H1 (cell line): Measurements from ENCODE around the gene STK32C. TPM values are rescaled to one million over a fixed set of nuclear protein-coding genes. Genes with fewer than 3 reads are reported as not detected.

ENCODE experiments used
- CTCF ChIA-PET: fragments of 300-600 bp; sonication (Branson Sonifier 250); formaldehyde crosslinking; loops from one replicate; lab custom pipeline; 2021; ENCODE audit not compliant: partially characterized antibody; lab: Charles Lee
- POLR2A ChIA-PET: fragments of 300-600 bp; sonication (Branson Sonifier 250); formaldehyde crosslinking; loops from one replicate; lab custom pipeline; 2021; ENCODE audit warnings: inconsistent platforms; ENCODE audit not compliant: partially characterized antibody; lab: Charles Lee
- DNase-seq, 2 experiments: peaks; one replicate each; pipeline versions ENCODE4 v3.0.0 to v3.0.0-alpha.2; 2010 to 2022; ENCODE audit warnings: low spot score in 2 of 2, low read depth in 1 of 2, mixed read lengths in 1 of 2
- FAIRE-seq: peaks from 2 replicates; lab custom pipeline; 2011; peaks lifted over from hg19 to GRCh38; lab: Jason Lieb, UNC
- H2AFZ ChIP-seq: 2 replicates; pipeline ENCODE4 v1.8.1; 2012; ENCODE audit warnings: low read length, inconsistent platforms
- H2AK5ac ChIP-seq: 2 replicates; pipeline ENCODE4 v1.6.1; 2013; ENCODE audit warnings: low read depth, low read length
- H2BK120ac ChIP-seq: replicated peaks from 2 replicates; pipeline ENCODE3; 2013; ENCODE audit warnings: low read depth, low read length, inconsistent platforms
- H2BK12ac ChIP-seq: 2 replicates; pipeline ENCODE4 v1.6.1; 2013; ENCODE audit warnings: low read depth, low read length
- H2BK15ac ChIP-seq: 2 replicates; pipeline ENCODE4 v1.6.1; 2013; ENCODE audit warnings: low read length
- H2BK20ac ChIP-seq: 2 replicates; pipeline ENCODE4 v1.6.1; 2013; ENCODE audit warnings: low read length
- H2BK5ac ChIP-seq: 2 replicates; pipeline ENCODE4 v1.6.1; 2013; ENCODE audit warnings: low read depth, low read length
- H3K14ac ChIP-seq: 2 replicates; pipeline ENCODE4 v1.6.1; 2013; ENCODE audit warnings: inconsistent platforms; ENCODE audit not compliant: insufficient read length
- H3K18ac ChIP-seq: 2 replicates; pipeline ENCODE4 v1.6.1; 2013; ENCODE audit warnings: low read length; ENCODE audit errors: extremely low read depth
- H3K23ac ChIP-seq: 2 replicates; pipeline ENCODE4 v1.6.1; 2013; ENCODE audit warnings: inconsistent platforms; ENCODE audit not compliant: insufficient read length
- H3K23me2 ChIP-seq: 2 replicates; pipeline ENCODE4 v1.6.1; 2013; ENCODE audit warnings: low read depth, low read length
- H3K27ac ChIP-seq: 2 replicates; pipeline ENCODE4 v1.6.1; 2011; ENCODE audit warnings: low read depth, low read length, inconsistent platforms
- H3K27me3 ChIP-seq, 4 experiments: replicated peaks in 1 of 4; 1 replicate in 1 of 4; 2 replicates in 3 of 4; pipeline versions ENCODE4 v1.6.1 to v1.8.1; 2011 to 2013; ENCODE audit warnings: low read length in 3 of 4, mild to moderate bottlenecking in 3 of 4, inconsistent platforms in 2 of 4, mixed read lengths in 2 of 4, moderate library complexity in 1 of 4; ENCODE audit not compliant: control insufficient read depth in 3 of 4, insufficient read depth in 3 of 4; ENCODE audit errors: extremely low read depth in 1 of 4
- H3K36me3 ChIP-seq, 4 experiments: 2 replicates each; pipeline versions ENCODE4 v1.6.1 to v1.8.1; 2011 to 2013; ENCODE audit warnings: mild to moderate bottlenecking in 4 of 4, low read length in 3 of 4, moderate library complexity in 2 of 4, control low read depth in 1 of 4, inconsistent platforms in 1 of 4; ENCODE audit not compliant: insufficient read depth in 4 of 4, control insufficient read depth in 2 of 4
- H3K4ac ChIP-seq: replicated peaks from 2 replicates; pipeline ENCODE3; 2013; ENCODE audit warnings: low read length, low read depth, mixed read lengths, inconsistent platforms; ENCODE audit not compliant: insufficient read length
- H3K4me1 ChIP-seq, 4 experiments: replicated peaks in 1 of 4; 1 replicate in 1 of 4; 2 replicates in 3 of 4; pipeline versions ENCODE4 v1.6.1 to v1.8.1; 2011 to 2013; ENCODE audit warnings: low read length in 3 of 4, inconsistent platforms in 2 of 4, mixed read lengths in 1 of 4; ENCODE audit not compliant: insufficient read depth in 4 of 4, control insufficient read depth in 3 of 4
- H3K4me2 ChIP-seq, 2 experiments: 2 replicates each; pipeline versions ENCODE4 v1.6.1 to v1.8.1; 2011 to 2013; ENCODE audit warnings: low read depth in 2 of 2, low read length in 2 of 2, control low read depth in 1 of 2, inconsistent platforms in 1 of 2, mild to moderate bottlenecking in 1 of 2; ENCODE audit not compliant: insufficient read depth in 1 of 2
- H3K4me3 ChIP-seq, 4 experiments: fragments of 200-600, 300-600 bp in 1 of 4; sonication (generic), shearing (Covaris generic), sonication (Bioruptor Twin) in 1 of 4; 2 replicates each; pipeline versions ENCODE4 v1.5.1 to v1.8.1; 2011 to 2016; ENCODE audit warnings: low read length in 4 of 4, low read depth in 3 of 4, control low read depth in 2 of 4, inconsistent platforms in 2 of 4, mild to moderate bottlenecking in 2 of 4, mixed read lengths in 1 of 4, moderate library complexity in 1 of 4; ENCODE audit not compliant: insufficient read depth in 2 of 4; ENCODE audit errors: extremely low read depth in 1 of 4
- H3K56ac ChIP-seq: replicated peaks from 2 replicates; pipeline ENCODE3; 2013; ENCODE audit warnings: low read depth, mild to moderate bottlenecking, mixed read lengths, low read length, inconsistent platforms; ENCODE audit not compliant: insufficient read length
- H3K79me1 ChIP-seq: 2 replicates; pipeline ENCODE4 v1.6.1; 2013; ENCODE audit warnings: low read depth, low read length, control low read depth
- H3K79me2 ChIP-seq, 2 experiments: 2 replicates each; pipeline versions ENCODE4 v1.6.1 to v1.8.1; 2012 to 2013; ENCODE audit warnings: low read length in 2 of 2, mild to moderate bottlenecking in 2 of 2, inconsistent platforms in 1 of 2; ENCODE audit not compliant: insufficient read depth in 2 of 2, control insufficient read depth in 1 of 2
- H3K9ac ChIP-seq, 4 experiments: replicated peaks in 1 of 4; 1 replicate in 1 of 4; 2 replicates in 3 of 4; pipeline versions ENCODE4 v1.6.1 to v1.8.1; 2011 to 2013; ENCODE audit warnings: low read depth in 3 of 4, low read length in 3 of 4, control low read depth in 2 of 4, mild to moderate bottlenecking in 2 of 4, moderate library complexity in 2 of 4, inconsistent platforms in 1 of 4; ENCODE audit errors: extremely low read depth in 1 of 4
- H3K9me3 ChIP-seq, 2 experiments: 2 replicates each; pipeline versions ENCODE4 v1.6.1 to v1.8.1; 2012 to 2013; ENCODE audit warnings: mild to moderate bottlenecking in 2 of 2, moderate library complexity in 2 of 2, control low read depth in 1 of 2, inconsistent platforms in 1 of 2, low read depth in 1 of 2, low read length in 1 of 2, mixed read lengths in 1 of 2; ENCODE audit not compliant: insufficient read depth in 2 of 2
- H4K20me1 ChIP-seq, 2 experiments: replicated peaks in 1 of 2; 2 replicates each; pipeline versions ENCODE3 to v1.8.1; 2011 to 2013; ENCODE audit warnings: inconsistent platforms in 2 of 2, low read length in 2 of 2, mild to moderate bottlenecking in 1 of 2; ENCODE audit not compliant: insufficient read depth in 2 of 2, control insufficient read depth in 1 of 2
- H4K5ac ChIP-seq: 2 replicates; pipeline ENCODE4 v1.6.1; 2013; ENCODE audit warnings: low read length, low read depth, mixed read lengths, inconsistent platforms; ENCODE audit not compliant: insufficient read length
- H4K8ac ChIP-seq: 2 replicates; pipeline ENCODE4 v1.8.0; 2013; ENCODE audit warnings: mild to moderate bottlenecking, moderate library complexity, low read length, inconsistent platforms; ENCODE audit not compliant: insufficient read depth; ENCODE audit errors: extremely low read depth
- H4K91ac ChIP-seq: replicated peaks from 2 replicates; pipeline ENCODE3; 2013; ENCODE audit warnings: low read length, mixed read lengths, inconsistent platforms; ENCODE audit not compliant: insufficient read length
- BCL11A ChIP-seq, 2 experiments: IDR thresholded peaks; one replicate each; pipeline ENCODE4 v1.6.1; 2011; ENCODE audit warnings: low read depth in 2 of 2, low read length in 2 of 2, mild to moderate bottlenecking in 2 of 2
- CBX5 ChIP-seq: fragments of 300-800, 300-1000 bp; sonication (generic); IDR thresholded peaks from 2 replicates; pipeline ENCODE4 v1.7.1; 2016; ENCODE audit warnings: antibody characterized with exemption, low read length, low read depth
- CHD2 ChIP-seq: IDR thresholded peaks from 2 replicates; pipeline ENCODE4 v1.6.1; 2012; ENCODE audit warnings: low read length, improper control_type of control experiment
- CREB1 ChIP-seq: IDR thresholded peaks from 2 replicates; pipeline ENCODE4 v1.6.1; 2012; ENCODE audit warnings: inconsistent platforms
- EP300 ChIP-seq, 2 experiments: IDR thresholded peaks; 1 replicate in 1 of 2; 2 replicates in 1 of 2; pipeline ENCODE4 v1.6.1; 2011 to 2012; ENCODE audit warnings: low read depth in 2 of 2, low read length in 2 of 2, mild to moderate bottlenecking in 2 of 2, borderline replicate concordance in 1 of 2, inconsistent platforms in 1 of 2, moderate library complexity in 1 of 2
- HDAC6 ChIP-seq: IDR thresholded peaks from one replicate; pipeline ENCODE4 v1.7.1; 2012; ENCODE audit warnings: low read depth, mild to moderate bottlenecking, inconsistent platforms, low read length, moderate library complexity
- RBBP5 ChIP-seq: IDR thresholded peaks from 2 replicates; pipeline ENCODE4 v1.7.1; 2012; ENCODE audit warnings: low read depth, mild to moderate bottlenecking, inconsistent platforms, low read length, moderate library complexity, borderline replicate concordance
- SIN3A ChIP-seq, 2 experiments: IDR thresholded peaks in 1 of 2; conservative IDR thresholded peaks in 1 of 2; 2 replicates each; pipeline ENCODE4 v1.6.1; 2011 to 2012; ENCODE audit warnings: low read length in 2 of 2, improper control_type of control experiment in 1 of 2, low read depth in 1 of 2, mild to moderate bottlenecking in 1 of 2
- SUZ12 ChIP-seq: fragments of 200-600 bp; sonication (generic); IDR thresholded peaks from 2 replicates; pipeline ENCODE4 v1.6.1; 2012; ENCODE audit warnings: mild to moderate bottlenecking, inconsistent platforms, low read length, moderate library complexity, mixed read lengths
- TAF1 ChIP-seq: IDR thresholded peaks from 2 replicates; pipeline ENCODE4 v1.6.1; 2011; ENCODE audit warnings: mild to moderate bottlenecking, low read depth, low read length
- WGBS, 2 experiments: shearing (Covaris generic) in 1 of 2; methylation state at CpG; one replicate each; pipeline versions ENCODE4 v1.1.6 to v1.1.7; 2013 to 2015; ENCODE audit warnings: low lambda C conversion rate in 2 of 2, mixed read lengths in 2 of 2, inconsistent platforms in 1 of 2, low coverage in 1 of 2, missing lambda C conversion rate in 1 of 2; ENCODE audit not compliant: insufficient replicate concordance in 2 of 2, insufficient coverage in 1 of 2, insufficient read length in 1 of 2; ENCODE audit errors: extremely low coverage in 1 of 2, missing lambda C conversion rate in 1 of 2; 5-methylcytosine and 5-hydroxymethylcytosine counted together
- polyA plus RNA-seq, 7 experiments: library from polyadenylated mRNA; depleted of rRNA in 3 of 7; stranded (reverse) in 5 of 7; unstranded in 2 of 7; fragments of >200 nt in 5 of 7; fragments of 200-250 nt in 2 of 7; gene quantifications; 1 replicate in 5 of 7; 2 replicates in 1 of 7; 4 replicates in 1 of 7; pipeline versions ENCODE4 v1.2.1 to v1.2.3, GENCODE V29; 2011 to 2013; ENCODE audit warnings: missing spikeins in 2 of 7, mixed read lengths in 2 of 7
- total RNA-seq: library from RNA; stranded (reverse); fragmentation: NEBNext Ultra II Directional; extraction: Animal tissue kit (Norgen Biotek cat#: 25700); gene quantifications from 2 replicates; pipeline ENCODE4 v1.2.1, GENCODE V29; 2021
- TF ChIP-seq, protein P1 (sequence below): IDR thresholded peaks from 2 replicates; pipeline ENCODE4 v1.6.1; 2012; ENCODE audit warnings: inconsistent platforms

Gene STK32C
- total and polyA plus RNA-seq, 2 of the 8 experiments (the other 6 are each of a cell fraction or from before 2014, with no cell fraction given): 10.6 to 15.6 TPM

DNA sequence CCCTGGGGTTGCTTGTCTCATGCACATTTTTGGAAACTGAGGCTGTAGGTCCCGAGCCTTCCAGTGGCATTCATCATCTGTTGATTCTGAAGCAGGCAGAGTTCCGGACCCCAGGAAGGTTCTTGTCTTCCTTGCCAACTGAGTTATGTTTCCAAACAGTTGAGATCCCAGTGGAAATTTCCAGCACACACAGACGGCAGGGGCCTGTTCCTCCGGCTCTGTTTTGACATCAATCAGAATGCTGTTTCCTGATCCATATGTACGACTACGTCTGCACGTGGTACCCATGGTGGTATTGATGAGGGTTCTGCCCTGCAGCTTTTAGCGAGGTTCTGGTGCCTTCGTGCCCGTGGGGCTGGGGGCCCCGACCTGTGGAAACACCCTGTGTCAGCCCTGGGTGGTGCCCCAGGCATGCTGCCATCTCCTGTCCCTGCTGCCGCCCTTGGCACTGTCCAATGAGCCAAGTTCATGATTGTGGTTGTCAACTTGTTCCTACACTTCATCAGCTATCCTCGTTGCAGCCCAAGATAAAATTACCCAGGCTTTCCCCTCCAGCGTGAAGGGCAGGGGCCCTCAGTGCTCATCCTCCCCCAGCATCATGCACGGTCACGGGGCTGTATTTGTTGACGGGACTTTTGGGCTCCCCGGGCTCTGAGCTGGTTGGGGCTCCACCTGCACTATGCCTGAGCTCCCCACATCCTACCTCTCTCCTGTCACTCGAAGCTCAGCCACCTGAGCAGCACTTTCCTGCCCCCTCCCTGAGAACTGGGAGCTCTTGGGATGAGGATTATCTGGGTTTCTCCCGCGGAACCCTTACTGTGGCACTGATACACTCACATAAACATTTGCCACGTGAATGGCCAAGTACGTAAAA lies 128.8 kb downstream of the STK32C start:
- Histone ChIP-seq H4K91ac (no peak overlapping the region), H3K27me3 (peaks cover 0 to 7% (median 6%) of the 10 kb centered on the region in 4 experiments; a peak in 4 of 7 replicates), H4K20me1 (peaks cover 0 to under 1% of the 10 kb centered on the region in 2 experiments), H3K23me2 (peaks cover 5% of the 10 kb centered on the region), H4K8ac (no peak overlapping the region; the same call in 1 of the 2 replicates), H2AK5ac (no peak overlapping the region), H3K9me3 (no peaks in the 10 kb centered on the region; a peak in 1 of 4 replicates), H4K5ac (no peak overlapping the region), H3K9ac (no peak overlapping the region), H3K27ac (no peak overlapping the region), H2AFZ (no peak overlapping the region), H2BK20ac (no peak overlapping the region), H2BK15ac (no peak overlapping the region), H2BK5ac (no peak overlapping the region), H3K4me3 (no peak overlapping the region), H3K14ac (no peak overlapping the region), H3K79me1 (peaks cover 6% of the 10 kb centered on the region), H2BK120ac (no peak overlapping the region), H3K4me1 (peaks cover 0 to 9% (median 7%) of the 10 kb centered on the region in 4 experiments; a peak in 6 of 7 replicates), H3K4ac (no peak overlapping the region), H3K56ac (no peak overlapping the region), H3K4me2 (no peak overlapping the region), H3K36me3 (no peaks in the 10 kb centered on the region), H3K79me2 (no peaks in the 10 kb centered on the region), H3K23ac (no peak overlapping the region), H2BK12ac (no peak overlapping the region), H3K18ac (no peak overlapping the region)
- 84% methylated on average over 23 of the region's 23 CpGs; no CpG with 5 or more reads in 1 of the 2 experiments for WGBS, 2 experiments
- FAIRE-seq (no peak), DNase-seq (no peak)
- POLR2A ChIA-PET: no interaction called here
- CTCF ChIA-PET: interaction anchor here (1.0 kb wide), 1 partner anchor 14 kb away, joined by 3 read pairs; no protein-coding TSS in a partner anchor
- TF ChIP-seq HDAC6: no peak
- TF ChIP-seq, protein P1, sequence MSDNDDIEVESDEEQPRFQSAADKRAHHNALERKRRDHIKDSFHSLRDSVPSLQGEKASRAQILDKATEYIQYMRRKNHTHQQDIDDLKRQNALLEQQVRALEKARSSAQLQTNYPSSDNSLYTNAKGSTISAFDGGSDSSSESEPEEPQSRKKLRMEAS: no peak
- no peak for TF ChIP-seq TAF1
- TF ChIP-seq CBX5: no peak
- TF ChIP-seq CREB1: no peak
- TF ChIP-seq SUZ12: no peak
- no peak for TF ChIP-seq SIN3A (conservative IDR thresholded peaks at IDR 0.05 in 1 of 2, IDR thresholded peaks at IDR 0.05 in 1 of 2; ENCODE audit: low read depth in 1 of 2, low read length in 2 of 2)
- no peak for TF ChIP-seq EP300 (IDR thresholded peaks at IDR 0.05; ENCODE audit: borderline replicate concordance in 1 of 2, low read depth in 2 of 2, low read length in 2 of 2)
- TF ChIP-seq BCL11A (IDR thresholded peaks at IDR 0.05; ENCODE audit: low read depth in 2 of 2, low read length in 2 of 2): no peak
- no peak for TF ChIP-seq RBBP5
- no peak for TF ChIP-seq CHD2
